ENCODE data around the gene BTBD17. TPM values are rescaled to one million over a fixed set of nuclear protein-coding genes. Genes with fewer than 3 reads are reported as not detected.

Gene BTBD17
- total and polyA plus RNA-seq, 2 of the 8 experiments (the other 6 are each of a cell fraction or from before 2014, with no cell fraction given) = 7.0 to 14.8 TPM

DNA sequence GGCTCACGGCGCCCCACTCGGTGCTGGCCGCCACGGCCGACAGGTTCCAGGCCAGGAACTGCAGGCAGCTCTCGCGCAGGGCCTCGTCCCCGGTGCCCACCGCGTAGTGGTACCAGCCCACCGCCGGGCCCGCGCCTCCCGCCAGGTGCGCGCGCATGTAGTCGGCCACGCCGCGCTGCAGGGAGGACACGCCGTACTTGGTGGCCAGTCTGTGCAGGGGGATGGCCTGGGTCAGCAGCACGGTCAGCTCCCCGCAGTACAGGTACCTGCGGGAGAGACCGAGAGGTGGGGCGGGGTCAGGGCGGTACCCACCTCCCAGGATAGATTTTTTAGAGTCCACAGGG lies 4.2 kb downstream of the BTBD17 start:
- Histone ChIP-seq H4K91ac (replicated peaks; ENCODE audit: insufficient read length, low read length) (no peak overlapping the region), H3K4me3 (ENCODE audit: extremely low read depth in 1 of 4, insufficient read depth in 2 of 4, low read depth in 3 of 4, low read length in 4 of 4) (no peak overlapping the region), H3K4ac (replicated peaks; ENCODE audit: insufficient read length, low read depth, low read length) (no peak overlapping the region), H3K79me2 (ENCODE audit: control insufficient read depth in 1 of 2, insufficient read depth in 2 of 2, low read length in 2 of 2) (no peaks in the 10 kb centered on the region), H2BK120ac (replicated peaks; ENCODE audit: low read depth, low read length) (no peak overlapping the region), H3K56ac (replicated peaks; ENCODE audit: insufficient read length, low read depth, low read length) (no peak overlapping the region), H2AK5ac (ENCODE audit: low read depth, low read length) (no peak overlapping the region), H3K23ac (ENCODE audit: insufficient read length) (no peak overlapping the region), H3K14ac (ENCODE audit: insufficient read length) (no peak overlapping the region), H3K23me2 (ENCODE audit: low read depth, low read length) (peaks cover 1% of the 10 kb centered on the region; the same call in 1 of the 2 replicates), H3K27me3 (replicated peaks in 1 of 4; ENCODE audit: control insufficient read depth in 3 of 4, extremely low read depth in 1 of 4, insufficient read depth in 3 of 4, low read length in 3 of 4) (peaks cover 11 to 27% (median 16%) of the 10 kb centered on the region in 4 experiments), H3K36me3 (ENCODE audit: control insufficient read depth in 2 of 4, insufficient read depth in 4 of 4, low read length in 3 of 4) (peaks cover 0 to 10% (median 0%) of the 10 kb centered on the region in 4 experiments; a peak in 1 of 8 replicates), H2AFZ (ENCODE audit: low read length) (no peak overlapping the region), H2BK15ac (ENCODE audit: low read length) (no peak overlapping the region), H2BK12ac (ENCODE audit: low read depth, low read length) (no peak overlapping the region), H3K18ac (ENCODE audit: extremely low read depth, low read length) (no peak overlapping the region), H2BK20ac (ENCODE audit: low read length) (no peak overlapping the region), H4K20me1 (replicated peaks in 1 of 2; ENCODE audit: control insufficient read depth in 1 of 2, insufficient read depth in 2 of 2, low read length in 2 of 2) (no peaks in the 10 kb centered on the region), H4K8ac (ENCODE audit: extremely low read depth, insufficient read depth, low read length) (no peak overlapping the region; the same call in 1 of the 2 replicates), H3K27ac (ENCODE audit: low read depth, low read length) (no peak overlapping the region), H3K79me1 (ENCODE audit: low read depth, low read length) (no peaks in the 10 kb centered on the region), H3K4me1 (replicated peaks in 1 of 4; ENCODE audit: control insufficient read depth in 3 of 4, insufficient read depth in 4 of 4, low read length in 3 of 4) (peaks cover 5 to 21% (median 14%) of the 10 kb centered on the region in 4 experiments), H2BK5ac (ENCODE audit: low read depth, low read length) (no peak overlapping the region), H4K5ac (ENCODE audit: insufficient read length, low read depth, low read length) (no peak overlapping the region), H3K4me2 (ENCODE audit: insufficient read depth in 1 of 2, low read depth in 2 of 2, low read length in 2 of 2) (0 out of 4 replicates have a peak overlapping the region, but pooled peaks of 1 of the 2 experiments have one; percentile 16), H3K9me3 (ENCODE audit: insufficient read depth in 2 of 2, low read depth in 1 of 2, low read length in 1 of 2) (no peaks in the 10 kb centered on the region), H3K9ac (replicated peaks in 1 of 4; ENCODE audit: extremely low read depth in 1 of 4, low read depth in 3 of 4, low read length in 3 of 4) (no peak overlapping the region)
- FAIRE-seq (no peak), DNase-seq (ENCODE audit: low read depth in 1 of 2, low spot score in 2 of 2) (no peak)
- POLR2A ChIA-PET (ENCODE audit: partially characterized antibody) = interaction anchor here (0.8 to 1.0 kb wide), 2 partner anchors 52 to 151 kb away, joined by 3 read pairs; no protein-coding TSS in a partner anchor
- CTCF ChIA-PET (ENCODE audit: partially characterized antibody) = interaction anchor here (1.1 to 3.3 kb wide), 9 partner anchors 9 to 109 kb away, joined by 3 to 18 read pairs (median 4); partner anchors contain the start of genes CD300A and GPR142
- 92% methylated on average over 22 of the region's 32 CpGs; no CpG with 5 or more reads in 1 of the 2 experiments for WGBS, 2 experiments (ENCODE audit: extremely low coverage in 1 of 2, insufficient coverage in 1 of 2, insufficient read length in 1 of 2, insufficient replicate concordance in 2 of 2, low coverage in 1 of 2, low lambda C conversion rate in 2 of 2, missing lambda C conversion rate in 1 of 2)
- TF ChIP-seq BCL11A (IDR thresholded peaks at IDR 0.05; ENCODE audit: low read depth in 2 of 2, low read length in 2 of 2) = no peak
- TF ChIP-seq SP4 (IDR thresholded peaks at IDR 0.05; ENCODE audit: low read length) = no peak
- TF ChIP-seq KDM1A (IDR thresholded peaks at IDR 0.05; ENCODE audit: borderline replicate concordance, low read length) = no peak
- TF ChIP-seq SP2 (IDR thresholded peaks at IDR 0.05; ENCODE audit: low read length) = no peak
- TF ChIP-seq TCF12 (IDR thresholded peaks at IDR 0.05; ENCODE audit: low read depth, low read length) = no peak
- no peak for TF ChIP-seq RXRA (IDR thresholded peaks at IDR 0.05; ENCODE audit: insufficient read depth, low read depth, low read length)
- no peak for TF ChIP-seq RAD21 (IDR thresholded peaks at IDR 0.05 in 1 of 2, conservative IDR thresholded peaks at IDR 0.05 in 1 of 2; ENCODE audit: low read depth in 2 of 2, low read length in 2 of 2)
- TF ChIP-seq SUZ12 (IDR thresholded peaks at IDR 0.05; ENCODE audit: low read length) = no peak
- TF ChIP-seq SIX5 (IDR thresholded peaks at IDR 0.05; ENCODE audit: low read depth, low read length) = no peak
- TF ChIP-seq, protein P1, sequence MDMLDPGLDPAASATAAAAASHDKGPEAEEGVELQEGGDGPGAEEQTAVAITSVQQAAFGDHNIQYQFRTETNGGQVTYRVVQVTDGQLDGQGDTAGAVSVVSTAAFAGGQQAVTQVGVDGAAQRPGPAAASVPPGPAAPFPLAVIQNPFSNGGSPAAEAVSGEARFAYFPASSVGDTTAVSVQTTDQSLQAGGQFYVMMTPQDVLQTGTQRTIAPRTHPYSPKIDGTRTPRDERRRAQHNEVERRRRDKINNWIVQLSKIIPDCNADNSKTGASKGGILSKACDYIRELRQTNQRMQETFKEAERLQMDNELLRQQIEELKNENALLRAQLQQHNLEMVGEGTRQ (IDR thresholded peaks at IDR 0.05; ENCODE audit: low read length) = no peak
- TF ChIP-seq SIN3A (conservative IDR thresholded peaks at IDR 0.05 in 1 of 2, IDR thresholded peaks at IDR 0.05 in 1 of 2; ENCODE audit: low read depth in 1 of 2, low read length in 2 of 2) = no peak
- no peak for TF ChIP-seq BACH1 (IDR thresholded peaks at IDR 0.05; ENCODE audit: low read length)
- TF ChIP-seq CHD1 (IDR thresholded peaks at IDR 0.05; ENCODE audit: low read depth, low read length) = no peak
